HPDE6-E6E7 (cell line): Measurements from ENCODE around the gene CACNA1A.
"Not testable (repeated sequence)": the region's sequence is repeated elsewhere in the genome, so short reads cannot be mapped to it uniquely, and the experiment has no call there.

ENCODE experiments used
- DNase-seq: peaks from one replicate; pipeline ENCODE4 v3.0.0; 2011; ENCODE audit warnings: missing footprints; ENCODE audit errors: extremely low spot score

CACNA1A gene

DNA sequence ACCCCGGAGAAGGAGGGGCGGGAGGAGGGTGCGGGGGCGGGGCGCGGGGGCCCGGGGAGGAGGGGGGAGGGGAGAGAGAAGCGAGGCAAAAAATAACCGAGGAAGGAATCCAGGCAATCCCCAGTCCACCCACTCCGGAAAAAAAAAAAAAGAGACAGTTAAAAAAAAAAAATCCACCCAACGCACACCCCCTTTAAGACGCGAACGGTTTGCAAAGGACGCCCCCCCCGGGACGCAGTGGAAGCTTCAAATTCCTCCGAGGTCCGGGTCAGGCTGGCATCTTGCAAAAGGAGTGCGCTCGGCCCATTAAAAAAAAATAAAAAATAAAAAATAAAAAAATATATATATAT is at the start of gene CACNA1A:
Gene CACNA1A, minus strand, starts transcription at position 9 of the 350 bp plus-strand sequence. CDS start 255 bp downstream, outside the sequence.
- DNase-seq = no peak

DNA sequence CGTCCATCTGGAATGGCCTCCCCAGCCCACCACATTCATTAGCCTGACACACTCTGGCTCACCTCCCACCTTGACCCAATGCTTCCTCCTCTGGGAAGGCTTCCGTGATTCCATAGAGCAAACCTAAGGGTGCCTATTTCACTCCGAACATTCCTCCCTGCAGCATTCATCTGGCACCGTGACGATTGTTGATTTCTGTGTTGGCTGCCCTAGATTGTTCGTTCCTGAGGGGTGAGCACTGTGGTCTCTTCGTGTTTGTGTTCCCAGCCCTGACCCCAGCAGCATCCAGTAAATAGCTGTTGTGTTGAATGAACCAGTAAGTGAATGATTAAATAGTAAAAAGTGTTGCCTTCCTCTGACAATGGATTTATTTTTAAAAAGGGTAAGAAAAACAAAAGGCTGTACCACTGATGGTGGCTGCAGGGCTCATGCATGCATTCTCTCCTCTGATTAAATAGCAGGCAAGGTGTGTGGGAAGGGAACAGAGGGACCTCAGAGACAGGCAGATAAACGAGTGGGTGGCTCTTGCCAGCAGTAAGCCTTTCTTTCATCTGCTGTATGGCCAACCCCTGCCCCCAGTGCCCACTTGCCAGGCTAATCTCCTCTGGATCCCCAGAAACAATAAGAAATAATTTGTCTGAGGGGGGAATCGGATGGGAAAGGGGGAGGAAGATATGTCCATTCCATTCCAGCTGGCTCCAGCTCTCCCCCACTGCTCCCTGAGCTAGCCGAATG is 48.4 kb upstream of the CACNA1A start:
- DNase-seq = no peak

DNA sequence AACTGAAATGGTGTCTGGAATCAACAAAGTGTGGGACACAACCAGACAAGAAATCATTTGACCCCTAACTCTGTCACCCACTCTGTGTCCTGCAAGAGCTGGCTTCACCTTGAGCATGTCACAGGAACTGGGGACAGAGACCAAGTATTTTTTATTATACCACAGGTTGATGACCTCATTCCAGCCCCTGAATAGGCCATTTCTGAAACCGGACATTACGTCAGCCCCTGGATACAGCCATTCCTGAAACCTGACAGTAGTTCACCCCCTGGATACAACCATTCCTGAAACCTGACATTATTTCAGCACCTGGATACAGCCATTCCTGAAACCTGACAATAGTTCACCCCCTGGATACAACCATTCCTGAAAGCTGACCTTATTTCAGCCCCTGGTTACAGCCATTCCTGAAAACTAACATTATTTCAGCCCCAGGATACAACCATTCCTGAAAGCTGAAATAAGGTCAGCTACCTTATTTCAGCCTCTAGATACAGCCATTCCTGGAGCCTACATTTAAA is 47.7 kb upstream of the CACNA1A start:
- no peak for DNase-seq

GRCh38 chr19:13548131-13548530 is 41.9 kb upstream of the CACNA1A start:
- no peak for DNase-seq

DNA sequence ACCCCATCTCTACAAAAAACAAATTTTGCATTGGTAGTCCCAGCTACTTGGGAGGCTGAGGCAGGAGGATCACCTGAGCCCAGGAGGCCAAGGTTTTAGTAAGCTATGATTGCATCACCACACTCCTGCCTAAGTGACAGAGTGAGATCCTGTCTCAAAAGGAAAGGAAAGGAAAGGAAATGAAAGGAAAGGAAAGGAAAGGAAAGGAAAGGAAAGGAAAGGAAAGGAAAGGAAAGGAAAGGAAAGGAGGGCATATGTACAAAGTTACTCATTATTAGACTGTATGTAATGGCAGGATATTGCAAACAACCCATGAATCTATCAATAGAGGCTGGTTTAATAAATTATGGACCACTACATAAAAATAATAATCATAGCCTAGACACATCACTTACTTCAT is 40.8 kb upstream of the CACNA1A start:
- DNase-seq = no peak

GRCh38 chr19:13544423-13544822 is 38.1 kb upstream of the CACNA1A start:
- DNase-seq = no peak

DNA sequence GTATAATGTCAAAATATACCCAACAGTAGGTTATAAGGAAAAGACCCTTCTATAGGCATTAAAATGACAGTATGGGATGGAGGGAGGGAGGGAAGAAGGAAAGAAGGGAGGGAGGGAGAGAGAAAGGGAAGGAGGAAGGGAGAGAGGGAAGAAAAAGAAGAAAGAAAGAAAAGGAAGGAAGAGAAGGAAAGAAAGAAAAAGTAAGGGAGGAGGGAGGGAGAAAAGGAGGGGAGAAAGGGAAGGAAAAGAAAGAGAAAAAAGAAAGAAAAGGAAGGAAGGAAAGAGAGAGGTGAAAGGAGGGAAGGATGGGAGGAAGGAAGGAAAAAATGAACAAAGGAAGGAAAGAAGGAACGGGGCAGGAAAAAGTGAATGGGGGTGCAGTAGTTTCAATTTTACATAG is 35.3 kb upstream of the CACNA1A start:
- DNase-seq = no peak

DNA sequence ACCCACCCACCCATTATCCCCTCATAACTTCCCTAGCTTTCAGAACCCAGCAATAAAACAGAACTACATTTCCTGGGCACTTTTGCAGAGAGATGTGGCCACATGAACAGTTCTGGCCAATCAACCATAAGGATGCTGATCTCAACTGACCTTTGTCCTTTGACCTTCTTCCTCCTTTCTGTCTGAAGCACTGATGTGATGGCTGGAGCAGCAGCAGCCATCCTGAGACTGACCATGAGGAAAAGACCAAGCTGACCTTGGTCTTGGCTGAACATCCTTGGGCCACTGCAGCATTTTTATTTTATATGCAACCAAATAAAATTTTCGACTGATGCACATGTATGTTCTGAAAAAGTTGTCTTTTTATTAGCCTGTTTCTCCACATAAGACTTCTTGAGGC is 33.1 kb upstream of the CACNA1A start:
- no peak for DNase-seq

- no peak for DNase-seq
These were observed 32.4 kb upstream of the CACNA1A start for GRCh38 chr19:13538601-13539253.

DNA sequence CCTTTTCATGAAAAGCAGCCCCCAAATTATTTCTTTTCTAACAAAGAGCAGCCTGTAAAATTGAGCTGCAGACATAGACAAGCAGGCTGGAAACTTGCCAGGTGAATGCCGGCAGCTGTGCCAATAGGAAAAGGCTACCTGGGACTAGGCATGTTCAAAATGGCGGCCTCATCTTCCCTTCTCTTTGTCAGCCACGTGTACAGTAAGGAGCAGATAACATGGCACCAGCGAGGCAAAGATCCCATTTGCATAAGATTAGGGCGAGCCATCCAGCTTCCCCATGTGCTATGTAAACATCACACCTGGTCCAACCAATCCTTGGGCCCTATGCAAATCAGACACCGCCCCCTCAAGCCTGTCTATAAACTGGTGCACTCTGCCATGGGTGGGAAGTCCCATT is 31.2 kb upstream of the CACNA1A start:
- DNase-seq = no peak

GRCh38 chr19:13530720-13531119 is 24.4 kb upstream of the CACNA1A start:
- DNase-seq = no peak

DNA sequence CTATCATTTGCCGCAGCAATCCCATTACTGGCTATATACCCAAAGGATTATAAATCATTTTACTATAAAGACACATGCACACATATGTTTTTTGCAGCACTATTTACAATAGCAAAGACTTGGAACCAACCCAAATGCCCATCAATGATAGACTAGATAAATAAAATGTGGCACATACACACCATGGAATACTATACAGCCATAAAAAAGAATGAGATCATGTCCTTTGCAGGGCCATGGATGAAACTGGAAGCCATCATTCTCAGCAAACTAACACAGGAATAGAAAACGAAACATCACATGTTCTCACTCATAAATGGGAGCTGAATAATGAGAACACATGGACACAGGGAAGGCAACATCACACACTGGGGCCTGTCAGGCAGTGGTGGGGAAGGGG is 23.4 kb upstream of the CACNA1A start:
- DNase-seq = not testable (repeated sequence)

DNA sequence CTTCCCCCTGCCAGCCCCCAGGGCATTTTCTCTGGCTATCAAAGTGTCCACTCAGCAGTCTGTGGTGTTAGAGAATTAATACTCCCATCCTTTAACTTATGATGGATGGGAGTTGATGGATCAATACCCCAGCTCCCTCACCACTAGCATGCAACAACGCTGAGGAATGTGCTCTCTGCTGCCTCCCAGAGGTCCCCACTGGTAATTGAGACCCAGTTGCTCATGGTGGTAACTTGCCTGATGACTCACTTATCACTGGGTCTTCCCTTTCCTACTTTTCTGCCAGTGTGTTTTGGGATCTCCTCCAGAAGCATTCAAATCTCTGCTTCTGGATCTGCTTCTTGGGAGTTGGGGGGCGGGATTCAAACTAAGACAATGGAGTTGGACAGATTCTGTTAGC is 20.3 kb upstream of the CACNA1A start:
- no peak for DNase-seq

- DNase-seq = no peak
These were observed 14.8 kb upstream of the CACNA1A start for GRCh38 chr19:13521066-13521465.

GRCh38 chr19:13511947-13512346 is 5.7 kb upstream of the CACNA1A start:
- no peak for DNase-seq

GRCh38 chr19:13507053-13507611 is 853 bp upstream of the CACNA1A start:
- DNase-seq = no peak

- no peak for DNase-seq
These were observed 363 bp downstream of the CACNA1A start for GRCh38 chr19:13505761-13506470.

- DNase-seq = no peak
These were observed 1.0 kb downstream of the CACNA1A start for GRCh38 chr19:13505164-13505695.

- no peak for DNase-seq
These were observed 2.6 kb downstream of the CACNA1A start for GRCh38 chr19:13503570-13504235.

- DNase-seq = no peak
These were observed 4.0 kb downstream of the CACNA1A start for GRCh38 chr19:13502231-13502630.

DNA sequence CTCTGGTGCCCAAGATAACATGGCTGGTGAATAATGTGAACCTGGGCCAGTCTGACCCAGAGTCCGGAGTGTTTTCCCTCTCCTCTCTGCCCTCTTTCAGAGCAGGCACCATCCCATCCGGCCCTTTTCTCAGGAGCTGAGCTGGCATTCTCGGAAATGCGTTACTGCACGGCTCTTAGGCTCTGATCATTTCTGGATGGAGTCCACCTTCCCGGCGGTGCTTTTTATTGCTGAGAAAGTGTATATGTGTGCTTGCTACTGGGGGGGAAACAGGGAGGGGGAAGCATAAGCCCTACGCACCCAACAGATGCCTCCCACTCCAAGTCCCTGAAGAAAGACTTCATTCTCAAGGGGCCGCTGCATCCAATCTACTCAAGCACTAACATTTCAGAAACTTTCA is 6.6 kb downstream of the CACNA1A start:
- DNase-seq = no peak
